Breast epithelium (tissue), 4 donors: Measurements from ENCODE around the gene PRDX2. TPM values are rescaled to one million over a fixed set of nuclear protein-coding genes. Genes with fewer than 3 reads are reported as not detected.

Source experiments
- DNase-seq, 2 donors: peaks; one replicate each; pipeline ENCODE4 v3.0.0-alpha.2; 2019; ENCODE audit warnings: low spot score in 2 of 2
- H3K27ac ChIP-seq, 2 donors: fragments of 200-600 bp; sonication (generic) in 1 of 2; one replicate each; pipeline ENCODE4 v1.5.1; 2016 to 2019; ENCODE audit warnings: mild to moderate bottlenecking in 1 of 2
- H3K27me3 ChIP-seq, 2 donors: fragments of 200-600 bp; sonication (generic) in 1 of 2; one replicate each; pipeline versions ENCODE4 v1.5.1 to v1.6.0; 2017 to 2019; ENCODE audit warnings: control low read depth in 1 of 2, mild to moderate bottlenecking in 1 of 2
- H3K36me3 ChIP-seq: fragments of 200-600 bp; one replicate; pipeline ENCODE4 v1.5.1; 2019
- H3K4me1 ChIP-seq, 2 donors: fragments of 200-600 bp; sonication (generic); one replicate each; pipeline ENCODE4 v1.5.1; 2016 to 2019; ENCODE audit warnings: control low read depth in 1 of 2
- H3K4me3 ChIP-seq, 3 donors: fragments of 200-600 bp; sonication (generic); 1 replicate in 2 of 3; 2 replicates in 1 of 3; pipeline ENCODE4 v1.5.1; 2016 to 2019; ENCODE audit warnings: mild to moderate bottlenecking in 3 of 3, moderate library complexity in 2 of 3
- H3K9me3 ChIP-seq, 2 donors: fragments of 200-600 bp; sonication (generic) in 1 of 2; one replicate each; pipeline ENCODE4 v1.5.1; 2016 to 2019; ENCODE audit warnings: control low read depth in 1 of 2
- CTCF ChIP-seq, 3 donors: fragments of 450-650 bp; IDR thresholded peaks; one replicate each; pipeline ENCODE4 v1.5.1; 2016 to 2017; ENCODE audit warnings: antibody characterized with exemption in 3 of 3, mild to moderate bottlenecking in 3 of 3, moderate library complexity in 3 of 3
- POLR2A ChIP-seq: fragments of 450-650 bp; IDR thresholded peaks from one replicate; pipeline ENCODE4 v1.6.1; 2016; ENCODE audit warnings: antibody characterized with exemption, mild to moderate bottlenecking, moderate library complexity
- POLR2AphosphoS5 ChIP-seq, 3 donors: sonication (generic); formaldehyde crosslinking; IDR thresholded peaks; one replicate each; pipeline ENCODE4 v1.6.1; 2017; ENCODE audit warnings: antibody characterized with exemption in 3 of 3
- intact Hi-C: fragments of 100-400 bp; cut with DNase I; formaldehyde crosslinking; loops from one replicate; pipeline ENCODE4 v1.15.1; 2023; ENCODE audit warnings: low total_unique reads
- total RNA-seq, 3 donors: library from RNA; depleted of rRNA; stranded (reverse); fragments of >200 nt; gene quantifications; one replicate each; pipeline ENCODE4 v1.1.0, GENCODE V29; 2016

Gene PRDX2
- total RNA-seq, 3 donors from 2014 or later, result 150 to 199 (median 199) TPM

GRCh38 chr19:12788682-12789097, 12.9 kb downstream of the PRDX2 start:
- Histone ChIP-seq H3K27ac (peak overlapping the region; percentile 98 to 100), H3K9me3 (no peaks in the 10 kb centered on the region), H3K4me1 (peaks cover 12 to 40% of the 10 kb centered on the region in 2 donors), H3K36me3 (no peaks in the 10 kb centered on the region), H3K27me3 (no peaks in the 10 kb centered on the region), H3K4me3 (peak overlapping the region; percentile 92 to 100 (median 95))
- TF ChIP-seq POLR2AphosphoS5 (IDR thresholded peaks at IDR 0.05), result peak in 2 of 3 donors; percentile 12 to 18
- no peak for TF ChIP-seq POLR2A
- no peak for TF ChIP-seq CTCF (IDR thresholded peaks at IDR 0.05)
- peak in 1 of 2 donors; percentile 72 for DNase-seq
- intact Hi-C loops, result no loop called here

GRCh38 chr19:12788042-12788681, 13.4 kb downstream of the PRDX2 start:
- Histone ChIP-seq H3K9me3 (no peaks in the 10 kb centered on the region), H3K36me3 (no peaks in the 10 kb centered on the region), H3K27me3 (no peaks in the 10 kb centered on the region), H3K4me1 (peaks cover 17 to 44% of the 10 kb centered on the region in 2 donors), H3K4me3 (peak overlapping the region; percentile 92 to 100 (median 95)), H3K27ac (peak overlapping the region; percentile 98 to 100)
- no peak for TF ChIP-seq POLR2A
- no peak for TF ChIP-seq CTCF (IDR thresholded peaks at IDR 0.05)
- no peak for TF ChIP-seq POLR2AphosphoS5 (IDR thresholded peaks at IDR 0.05)
- DNase-seq, result no peak
- intact Hi-C loops, result no loop called here

GRCh38 chr19:12787458-12787857, 14.1 kb downstream of the PRDX2 start:
- Histone ChIP-seq H3K27me3 (no peaks in the 10 kb centered on the region), H3K4me3 (no peak overlapping the region), H3K9me3 (no peaks in the 10 kb centered on the region), H3K4me1 (peaks cover 18 to 44% of the 10 kb centered on the region in 2 donors), H3K36me3 (no peaks in the 10 kb centered on the region), H3K27ac (peak overlapping the region; percentile 98 to 100)
- intact Hi-C loops, result no loop called here
- no peak for TF ChIP-seq CTCF (IDR thresholded peaks at IDR 0.05)
- no peak for TF ChIP-seq POLR2A
- no peak for TF ChIP-seq POLR2AphosphoS5 (IDR thresholded peaks at IDR 0.05)
- DNase-seq, result no peak

GRCh38 chr19:12786952-12787351, 14.6 kb downstream of the PRDX2 start:
- Histone ChIP-seq H3K27me3 (no peaks in the 10 kb centered on the region), H3K4me3 (no peak overlapping the region), H3K4me1 (peaks cover 18 to 44% of the 10 kb centered on the region in 2 donors), H3K27ac (peak overlapping the region; percentile 98 to 100), H3K9me3 (no peaks in the 10 kb centered on the region), H3K36me3 (no peaks in the 10 kb centered on the region)
- TF ChIP-seq POLR2A (no peak), POLR2AphosphoS5 (IDR thresholded peaks at IDR 0.05) (no peak), CTCF (IDR thresholded peaks at IDR 0.05) (no peak)
- intact Hi-C loops, result no loop called here
- DNase-seq, result no peak

- intact Hi-C loops, result no loop called here
- Histone ChIP-seq H3K36me3 (no peaks in the 10 kb centered on the region), H3K9me3 (no peaks in the 10 kb centered on the region), H3K4me3 (peak overlapping the region in 1 of 3 donors; percentile 39), H3K27ac (peak overlapping the region; percentile 98 to 100), H3K27me3 (no peaks in the 10 kb centered on the region), H3K4me1 (peaks cover 18 to 44% of the 10 kb centered on the region in 2 donors)
- TF ChIP-seq POLR2AphosphoS5 (IDR thresholded peaks at IDR 0.05), result peak in 1 of 3 donors; percentile 12
- no peak for TF ChIP-seq POLR2A
- peak; percentile 82 to 87 for DNase-seq
Measured at GRCh38 chr19:12786141-12786870, 15.3 kb downstream of the PRDX2 start.
